Stomach (tissue), 9 donors: Measurements from ENCODE around the gene JPH3. TPM values are rescaled to one million over a fixed set of nuclear protein-coding genes. Genes with fewer than 3 reads are reported as not detected.
A peak's percentile ranks its signal among the peaks of the same experiment; 100 is the strongest.

ENCODE experiments used
- DNase-seq, 2 donors: peaks; one replicate each; pipeline versions ENCODE4 v3.0.0 to v3.0.0-alpha.2; 2013 to 2019
- H3K27ac ChIP-seq, 5 donors: fragments of 200-600 bp in 4 of 5; sonication (generic) in 4 of 5; one replicate each; pipeline ENCODE4 v1.5.1; 2013 to 2019; ENCODE audit warnings: mild to moderate bottlenecking in 1 of 5, moderate library complexity in 1 of 5
- H3K27me3 ChIP-seq, 3 donors: fragments of 200-600 bp; sonication (generic); one replicate each; pipeline ENCODE4 v1.5.1; 2017 to 2019; ENCODE audit warnings: mixed run types in 1 of 3
- H3K36me3 ChIP-seq, 4 donors: fragments of 200-600 bp; sonication (generic); 1 replicate in 3 of 4; 2 replicates in 1 of 4; pipeline ENCODE4 v1.5.1; 2016 to 2019
- H3K4me1 ChIP-seq, 4 donors: fragments of 200-600 bp; sonication (generic); one replicate each; pipeline ENCODE4 v1.5.1; 2016 to 2019
- H3K4me3 ChIP-seq, 4 donors: fragments of 200-600 bp; sonication (generic) in 3 of 4; one replicate each; pipeline ENCODE4 v1.5.1; 2016 to 2019; ENCODE audit warnings: mild to moderate bottlenecking in 1 of 4
- H3K9me3 ChIP-seq, 4 donors: fragments of 200-600 bp; sonication (generic); one replicate each; pipeline ENCODE4 v1.5.1; 2016 to 2019
- CTCF ChIP-seq, 7 experiments: fragments of 450-650 bp in 4 of 7; fragments of 200-600 bp in 3 of 7; sonication (generic) in 3 of 7; IDR thresholded peaks; one replicate each; pipeline ENCODE4 v1.5.1; 2016 to 2019; ENCODE audit warnings: antibody characterized with exemption in 7 of 7, control low read depth in 2 of 7, mild to moderate bottlenecking in 1 of 7
- EP300 ChIP-seq: sonication (generic); formaldehyde crosslinking; IDR thresholded peaks from one replicate; pipeline ENCODE4 v1.6.1; 2017; ENCODE audit warnings: antibody characterized with exemption
- POLR2A ChIP-seq, 4 donors: fragments of 450-650 bp; IDR thresholded peaks; one replicate each; pipeline ENCODE4 v1.6.1; 2016; ENCODE audit warnings: antibody characterized with exemption in 4 of 4, control low read depth in 2 of 4, mild to moderate bottlenecking in 1 of 4, moderate library complexity in 1 of 4
- POLR2AphosphoS5 ChIP-seq, 3 donors: sonication (generic); formaldehyde crosslinking; IDR thresholded peaks; one replicate each; pipeline ENCODE4 v1.6.1; 2016; ENCODE audit warnings: antibody characterized with exemption in 3 of 3
- WGBS, 5 donors: extraction: QIAGEN DNeasy Blood & Tissue Kit in 3 of 5; methylation state at CpG; one replicate each; pipeline versions ENCODE4 v1.1.5 to v1.1.7; 2013 to 2018; 5-methylcytosine and 5-hydroxymethylcytosine counted together
- intact Hi-C: fragments of 100-400 bp; cut with DNase I; formaldehyde crosslinking; loops from one replicate; pipeline ENCODE4 v1.15.1; 2023; ENCODE audit warnings: low total_unique reads
- polyA plus RNA-seq, 3 donors: library from polyadenylated mRNA; stranded (reverse); fragments of 200-250 nt; gene quantifications; one replicate each; pipeline ENCODE4 v1.2.3, GENCODE V29; 2013
- total RNA-seq, 5 donors: library from RNA; depleted of rRNA; stranded (reverse); fragments of >200 nt; gene quantifications; one replicate each; pipeline versions ENCODE4 v1.1.0 to v1.2.3, GENCODE V29; 2014 to 2016
- donor health status: healthy with polysubstance abuse.
- donor health status: Bipolar disorder and iron deficiency.
- donor health status: healthy.

The JPH3 gene
- total and polyA plus RNA-seq, 8 donors: 0.31 to 1.3 (median 0.66) TPM; not detected in 2

- Histone ChIP-seq H3K27me3 (peaks cover 0 to 46% (median 16%) of the 10 kb centered on the region in 3 donors), H3K4me3 (no peak overlapping the region), H3K27ac (no peak overlapping the region), H3K9me3 (peaks cover 0 to 18% (median 15%) of the 10 kb centered on the region in 4 donors), H3K4me1 (peaks cover 6 to 11% (median 9%) of the 10 kb centered on the region in 4 donors), H3K36me3 (no peaks in the 10 kb centered on the region)
- 77 to 91% (median 81%) methylated on average over 2 of the region's 2 CpGs for WGBS, 5 donors
- intact Hi-C loops: loop anchor here (10.0 kb wide), 1 partner anchor 216 kb away; no protein-coding TSS in a partner anchor
- no peak for TF ChIP-seq CTCF (IDR thresholded peaks at IDR 0.05)
- no peak for TF ChIP-seq EP300
- no peak for TF ChIP-seq POLR2A (IDR thresholded peaks at IDR 0.05)
- no peak for TF ChIP-seq POLR2AphosphoS5 (IDR thresholded peaks at IDR 0.05)
- DNase-seq: no peak
Measured at GRCh38 chr16:87631067-87631466, 28.8 kb downstream of the JPH3 start.

- peaks cover 12 to 18% (median 17%) of the 10 kb centered on the region in 4 donors for H3K4me1 ChIP-seq
- WGBS, 5 donors: 78 to 89% (median 88%) methylated on average over 10 to 14 of the region's 14 CpGs
- intact Hi-C loops: loop anchor here (10.0 kb wide), 1 partner anchor 220 kb away; no protein-coding TSS in a partner anchor
- H3K36me3 ChIP-seq: no peaks in the 10 kb centered on the region
- peaks cover 0 to 21% (median 8%) of the 10 kb centered on the region in 3 donors for H3K27me3 ChIP-seq
- TF ChIP-seq CTCF (IDR thresholded peaks at IDR 0.05) (no peak), POLR2A (IDR thresholded peaks at IDR 0.05) (no peak), EP300 (no peak), POLR2AphosphoS5 (IDR thresholded peaks at IDR 0.05) (no peak)
- H3K9me3 ChIP-seq: peaks cover 0 to 18% (median 15%) of the 10 kb centered on the region in 4 donors
- H3K4me3 ChIP-seq: no peak overlapping the region
- no peak for DNase-seq
- no peak overlapping the region for H3K27ac ChIP-seq
Measured at GRCh38 chr16:87634411-87634810, 32.1 kb downstream of the JPH3 start.

GRCh38 chr16:87635541-87636049 is 33.3 kb downstream of the JPH3 start:
- peak in 4 of 7 experiments; percentile 19 to 37 (median 32) for TF ChIP-seq CTCF (IDR thresholded peaks at IDR 0.05)
- no peak for TF ChIP-seq POLR2A (IDR thresholded peaks at IDR 0.05)
- no peak for TF ChIP-seq EP300
- H3K4me3 ChIP-seq: peak overlapping the region; percentile 5 to 39 (median 20)
- no peak overlapping the region for H3K27ac ChIP-seq
- intact Hi-C loops: loop anchor here (10.0 kb wide), 1 partner anchor 221 kb away; no protein-coding TSS in a partner anchor
- peaks cover 0 to 33% (median 8%) of the 10 kb centered on the region in 3 donors for H3K27me3 ChIP-seq
- peak; percentile 59 to 85 for DNase-seq
- H3K4me1 ChIP-seq: peaks cover 12 to 18% (median 17%) of the 10 kb centered on the region in 4 donors
- H3K36me3 ChIP-seq: no peaks in the 10 kb centered on the region
- 5 to 18% (median 15%) methylated on average over 11 to 23 of the region's 23 CpGs for WGBS, 5 donors
- H3K9me3 ChIP-seq: peaks cover 0 to 9% (median 9%) of the 10 kb centered on the region in 4 donors

- H3K9me3 ChIP-seq: peaks cover 0 to 4% (median 3%) of the 10 kb centered on the region in 4 donors
- peak overlapping the region; percentile 5 to 39 (median 20) for H3K4me3 ChIP-seq
- 3 to 10% (median 7%) methylated on average over 27 to 31 of the region's 31 CpGs for WGBS, 5 donors
- peak; percentile 80 to 89 for DNase-seq
- H3K27me3 ChIP-seq: peaks cover 0 to 38% (median 8%) of the 10 kb centered on the region in 3 donors
- peak in 2 of 3 donors; percentile 10 to 16 for TF ChIP-seq POLR2AphosphoS5 (IDR thresholded peaks at IDR 0.05)
- TF ChIP-seq EP300: no peak
- TF ChIP-seq CTCF (IDR thresholded peaks at IDR 0.05): peak in 4 of 7 experiments; percentile 11 to 53 (median 44)
- peaks cover 12 to 18% (median 17%) of the 10 kb centered on the region in 4 donors for H3K4me1 ChIP-seq
- no peaks in the 10 kb centered on the region for H3K36me3 ChIP-seq
- intact Hi-C loops: loop anchor here (10.0 kb wide), 1 partner anchor 221 kb away; no protein-coding TSS in a partner anchor
- no peak overlapping the region for H3K27ac ChIP-seq
Measured at GRCh38 chr16:87636050-87636684, 33.9 kb downstream of the JPH3 start.
